ENCODE measurements around the gene TBC1D5.

Gene TBC1D5

DNA sequence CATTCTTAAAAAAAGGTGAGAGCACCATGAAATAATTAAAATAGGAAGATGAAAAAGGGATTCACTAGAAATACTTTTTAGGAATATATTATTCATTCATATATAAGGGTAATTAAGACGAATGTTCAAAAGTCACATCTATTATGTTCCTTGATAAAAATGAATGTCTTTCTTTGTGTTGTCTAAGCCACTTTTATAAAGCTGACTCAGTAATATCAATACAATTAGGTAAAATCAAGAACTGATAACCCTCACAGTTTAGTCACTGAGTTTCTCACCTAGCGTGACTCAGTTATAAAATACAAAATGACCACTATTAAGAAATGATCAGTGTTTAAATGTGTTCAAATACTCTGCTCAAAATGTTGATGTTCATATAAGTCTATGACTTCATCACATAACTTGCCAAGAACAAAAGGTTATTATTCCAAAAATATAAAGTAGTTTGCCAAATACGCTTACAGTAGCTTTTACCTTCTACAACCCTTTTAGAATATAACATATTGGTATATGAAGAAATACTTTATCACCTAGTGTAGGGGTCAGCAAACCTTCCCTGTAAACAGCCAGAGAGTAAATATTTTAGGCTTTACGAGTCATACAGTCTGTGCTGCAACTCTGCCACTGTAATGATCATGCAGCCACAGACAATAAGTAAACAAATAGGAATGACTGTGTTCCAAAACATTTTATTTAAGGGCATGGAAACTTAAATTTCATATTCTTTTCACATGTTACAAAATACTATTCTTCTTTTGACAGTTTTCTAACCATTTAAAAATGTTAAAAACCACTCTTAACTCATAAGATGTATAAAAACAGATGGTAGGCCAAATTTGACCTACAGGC, 369.8 kb downstream of the TBC1D5 start:
- DNase-seq (ENCODE audit: insufficient read length, low spot score) (no peak), FAIRE-seq (no peak)
- TF ChIP-seq POLR2AphosphoS5 (IDR thresholded peaks at IDR 0.05; ENCODE audit: low read depth, low read length) = no peak

DNA sequence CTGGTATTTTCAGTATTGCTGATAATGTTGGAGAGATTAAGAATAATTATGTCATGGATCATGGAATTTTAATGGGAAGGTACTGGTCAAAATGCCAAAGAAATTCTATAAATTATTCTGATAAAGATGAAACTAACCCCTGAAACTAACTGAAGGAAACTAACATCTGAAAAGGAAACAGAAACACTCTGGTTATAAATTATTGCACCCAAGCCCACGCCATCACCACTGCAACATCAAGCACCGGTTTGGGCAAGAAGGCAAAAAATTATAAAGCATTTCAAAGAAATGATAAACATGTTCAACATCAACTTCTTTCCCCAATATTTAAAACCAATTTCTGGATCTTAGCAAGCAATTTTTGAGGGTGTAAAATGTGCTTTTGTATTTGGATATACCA, 372.5 kb downstream of the TBC1D5 start:
- TF ChIP-seq TAF1 (IDR thresholded peaks at IDR 0.05; ENCODE audit: low read depth, low read length) (no peak), POU2F2 (IDR thresholded peaks at IDR 0.05; ENCODE audit: low read depth, low read length) (no peak), PAX5 (IDR thresholded peaks at IDR 0.05; ENCODE audit: insufficient read depth, low read length, severe bottlenecking) (no peak), SPI1 (IDR thresholded peaks at IDR 0.05; ENCODE audit: low read depth, low read length) (no peak), POLR2AphosphoS5 (IDR thresholded peaks at IDR 0.05; ENCODE audit: low read depth, low read length) (no peak), POLR2A (IDR thresholded peaks at IDR 0.05; ENCODE audit: low read depth, low read length) (no peak)
- FAIRE-seq = no peak

GRCh38 chr3:17367171-17367570, 375.3 kb downstream of the TBC1D5 start:
- FAIRE-seq (no peak), DNase-seq (ENCODE audit: insufficient read length, low spot score) (no peak)
- no peak for TF ChIP-seq POLR2AphosphoS5 (IDR thresholded peaks at IDR 0.05; ENCODE audit: low read depth, low read length)
- no peak for TF ChIP-seq POU2F2 (IDR thresholded peaks at IDR 0.05; ENCODE audit: low read depth, low read length)
- TF ChIP-seq PAX5 (IDR thresholded peaks at IDR 0.05; ENCODE audit: insufficient read depth, low read length, severe bottlenecking) = no peak
- no peak for TF ChIP-seq POLR2A (IDR thresholded peaks at IDR 0.05; ENCODE audit: low read depth, low read length)

More for the DNA sequence above, 372.5 kb downstream of the TBC1D5 start:
- DNase-seq (ENCODE audit: insufficient read length, low spot score) = no peak

- DNase-seq (ENCODE audit: insufficient read length, low spot score) = no peak
- FAIRE-seq = no peak
- TF ChIP-seq POU2F2 (IDR thresholded peaks at IDR 0.05; ENCODE audit: low read depth, low read length) = no peak
- no peak for TF ChIP-seq POLR2A (IDR thresholded peaks at IDR 0.05; ENCODE audit: low read depth, low read length)
- TF ChIP-seq TAF1 (IDR thresholded peaks at IDR 0.05; ENCODE audit: low read depth, low read length) = no peak
- no peak for TF ChIP-seq PAX5 (IDR thresholded peaks at IDR 0.05; ENCODE audit: insufficient read depth, low read length, severe bottlenecking)
- no peak for TF ChIP-seq POLR2AphosphoS5 (IDR thresholded peaks at IDR 0.05; ENCODE audit: low read depth, low read length)
- no peak for TF ChIP-seq SPI1 (IDR thresholded peaks at IDR 0.05; ENCODE audit: low read depth, low read length)
Measured at GRCh38 chr3:17360991-17361390, 381.4 kb downstream of the TBC1D5 start.

DNA sequence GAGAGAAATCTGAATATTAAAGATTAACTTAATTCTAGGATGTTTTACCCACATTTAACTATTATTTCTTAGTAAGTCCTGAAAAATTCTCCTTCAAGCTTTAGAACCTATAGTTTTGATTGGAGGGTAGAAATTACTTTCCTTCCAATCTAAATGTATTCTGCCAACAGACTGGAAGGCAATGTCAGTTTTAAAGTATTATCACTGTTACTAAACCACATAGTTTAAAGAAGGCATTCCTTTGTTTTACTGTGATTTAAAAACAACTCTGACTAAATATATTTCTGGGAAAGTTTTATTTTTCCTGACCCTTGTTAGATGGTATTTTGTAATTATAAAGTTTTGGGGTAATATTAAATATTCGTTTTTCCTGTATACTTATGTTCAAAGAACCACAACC, 382.5 kb downstream of the TBC1D5 start:
- DNase-seq (ENCODE audit: insufficient read length, low spot score) (no peak), FAIRE-seq (no peak)
- TF ChIP-seq POLR2A (IDR thresholded peaks at IDR 0.05; ENCODE audit: low read depth, low read length) = no peak
- TF ChIP-seq POLR2AphosphoS5 (IDR thresholded peaks at IDR 0.05; ENCODE audit: low read depth, low read length) = no peak
- TF ChIP-seq TAF1 (IDR thresholded peaks at IDR 0.05; ENCODE audit: low read depth, low read length) = no peak
- no peak for TF ChIP-seq POU2F2 (IDR thresholded peaks at IDR 0.05; ENCODE audit: low read depth, low read length)
- TF ChIP-seq PAX5 (IDR thresholded peaks at IDR 0.05; ENCODE audit: insufficient read depth, low read length, severe bottlenecking) = no peak
- TF ChIP-seq SPI1 (IDR thresholded peaks at IDR 0.05; ENCODE audit: low read depth, low read length) = no peak

DNA sequence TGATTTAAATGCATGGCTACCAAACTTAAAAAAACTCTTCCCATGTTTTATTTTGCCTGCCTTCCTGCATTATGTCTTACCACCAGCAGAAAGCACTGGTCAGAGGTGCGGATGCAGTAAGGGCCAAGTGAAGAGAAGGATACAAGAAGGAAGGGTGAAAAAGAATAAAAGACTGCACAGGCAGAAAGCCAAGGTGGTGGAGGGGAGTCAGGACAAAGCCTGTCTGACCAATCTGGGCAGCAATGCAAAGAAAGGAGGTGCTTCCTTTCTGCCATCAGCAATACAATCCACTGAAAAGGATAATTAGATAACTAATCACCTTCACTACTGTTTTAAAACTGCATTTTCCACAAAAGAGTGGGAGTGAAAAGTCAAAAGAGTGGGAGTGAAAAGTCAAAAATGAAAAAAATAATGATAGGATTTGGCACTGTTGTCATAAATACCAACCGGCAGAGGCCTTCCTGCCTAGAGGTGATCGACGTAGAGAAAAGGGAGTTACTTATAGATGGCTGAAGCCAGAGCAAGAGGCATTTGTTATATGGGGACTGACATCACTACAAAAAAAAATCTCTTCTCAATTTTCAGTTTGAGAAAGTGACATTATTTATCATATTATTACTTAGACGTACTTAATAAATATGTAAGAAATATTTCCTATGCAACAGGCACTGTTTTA, 385.3 kb downstream of the TBC1D5 start:
- DNase-seq (ENCODE audit: insufficient read length, low spot score) (no peak), FAIRE-seq (no peak)
- TF ChIP-seq SPI1 (IDR thresholded peaks at IDR 0.05; ENCODE audit: low read depth, low read length) (no peak), POLR2AphosphoS5 (IDR thresholded peaks at IDR 0.05; ENCODE audit: low read depth, low read length) (no peak), POU2F2 (IDR thresholded peaks at IDR 0.05; ENCODE audit: low read depth, low read length) (no peak), PAX5 (IDR thresholded peaks at IDR 0.05; ENCODE audit: insufficient read depth, low read length, severe bottlenecking) (no peak), POLR2A (IDR thresholded peaks at IDR 0.05; ENCODE audit: low read depth, low read length) (no peak), TAF1 (IDR thresholded peaks at IDR 0.05; ENCODE audit: low read depth, low read length) (no peak)

GRCh38 chr3:17356585-17356984, 385.8 kb downstream of the TBC1D5 start:
- FAIRE-seq (no peak), DNase-seq (ENCODE audit: insufficient read length, low spot score) (no peak)
- TF ChIP-seq SPI1 (IDR thresholded peaks at IDR 0.05; ENCODE audit: low read depth, low read length) (no peak), POU2F2 (IDR thresholded peaks at IDR 0.05; ENCODE audit: low read depth, low read length) (no peak), POLR2A (IDR thresholded peaks at IDR 0.05; ENCODE audit: low read depth, low read length) (no peak), TAF1 (IDR thresholded peaks at IDR 0.05; ENCODE audit: low read depth, low read length) (no peak), POLR2AphosphoS5 (IDR thresholded peaks at IDR 0.05; ENCODE audit: low read depth, low read length) (no peak), PAX5 (IDR thresholded peaks at IDR 0.05; ENCODE audit: insufficient read depth, low read length, severe bottlenecking) (no peak)

DNA sequence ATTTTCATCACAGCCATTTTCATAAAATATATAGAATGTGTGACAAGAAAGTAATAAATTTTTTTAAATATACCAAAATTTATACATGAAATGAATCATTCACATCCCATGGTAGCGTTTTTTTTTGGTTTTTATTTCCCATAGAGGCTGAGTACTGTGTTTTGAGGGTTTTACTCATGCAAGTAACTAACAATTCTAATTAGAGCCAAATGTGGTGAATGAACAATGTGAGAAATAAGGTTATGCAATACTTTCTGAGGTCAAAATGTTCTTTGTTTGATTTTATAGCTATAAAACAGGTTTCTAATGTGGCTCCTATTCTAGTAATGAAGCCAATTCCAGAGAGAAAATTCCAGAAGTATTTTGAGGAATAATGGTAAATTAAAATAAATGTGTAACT, 386.8 kb downstream of the TBC1D5 start:
- TF ChIP-seq PAX5 (IDR thresholded peaks at IDR 0.05; ENCODE audit: insufficient read depth, low read length, severe bottlenecking) (no peak), POU2F2 (IDR thresholded peaks at IDR 0.05; ENCODE audit: low read depth, low read length) (no peak), POLR2A (IDR thresholded peaks at IDR 0.05; ENCODE audit: low read depth, low read length) (no peak)
- FAIRE-seq = no peak
- no peak for DNase-seq (ENCODE audit: insufficient read length, low spot score)

GRCh38 chr3:17354341-17354740, 388.1 kb downstream of the TBC1D5 start:
- FAIRE-seq = no peak
- DNase-seq (ENCODE audit: insufficient read length, low spot score) = no peak

More at GRCh38 chr3:17354341-17354740, 388.1 kb downstream of the TBC1D5 start:
- TF ChIP-seq POLR2AphosphoS5 (IDR thresholded peaks at IDR 0.05; ENCODE audit: low read depth, low read length) = no peak
- TF ChIP-seq TAF1 (IDR thresholded peaks at IDR 0.05; ENCODE audit: low read depth, low read length) = no peak
- no peak for TF ChIP-seq POLR2A (IDR thresholded peaks at IDR 0.05; ENCODE audit: low read depth, low read length)
- TF ChIP-seq PAX5 (IDR thresholded peaks at IDR 0.05; ENCODE audit: insufficient read depth, low read length, severe bottlenecking) = no peak
- no peak for TF ChIP-seq POU2F2 (IDR thresholded peaks at IDR 0.05; ENCODE audit: low read depth, low read length)
- TF ChIP-seq SPI1 (IDR thresholded peaks at IDR 0.05; ENCODE audit: low read depth, low read length) = no peak
